HCT116 (cell line): ENCODE results near the gene TYRP1. TPM values are rescaled to one million over a fixed set of nuclear protein-coding genes. Genes with fewer than 3 reads are reported as not detected.

ENCODE experiments used
- ATAC-seq: fragments of 200-7000 bp; cut with Tn5 transposase; 2 replicates; pipeline ENCODE4 v1.9.1; 2020; ENCODE audit warnings: mild to moderate bottlenecking, moderate library complexity
- BruUV-seq: library from RNA; stranded (reverse); fragments of 400-500 nt; replicated peaks from 2 replicates; lab custom pipeline; 2021; lab: Mats Ljungman, UMichigan
- CTCF ChIA-PET: fragments of 300-600 bp; sonication (Branson Sonifier 250); formaldehyde crosslinking; loops from one replicate; lab custom pipeline; 2021; ENCODE audit warnings: antibody characterized with exemption; lab: Charles Lee
- POLR2A ChIA-PET: fragments of 300-600, 350-600 bp; sonication (Branson Sonifier 250); formaldehyde crosslinking; loops from one replicate; lab custom pipeline; 2021; ENCODE audit warnings: antibody characterized with exemption; lab: Charles Lee
- RAD21 ChIA-PET, 2 experiments: fragments of 300-600 bp; sonication (Branson Sonifier 250); formaldehyde crosslinking; loops; one replicate each; lab custom pipeline; 2023; ENCODE audit warnings: low total read pairs in 2 of 2; ENCODE audit not compliant: uncharacterized antibody in 2 of 2, unreplicated experiment in 2 of 2, low non-redundant PET in 1 of 2; lab: Charles Lee
- DNase-seq: peaks from one replicate; pipeline ENCODE4 v3.0.0-alpha.2; 2010; ENCODE audit warnings: low read depth, low spot score
- H2AFZ ChIP-seq: fragments of 200-600 bp; shearing (Covaris generic), sonication (generic); 2 replicates; pipeline ENCODE4 v1.6.1; 2017; ENCODE audit warnings: low read depth, mixed run types, mixed read lengths, antibody characterized with exemption, low read length; ENCODE audit not compliant: poor library complexity, severe bottlenecking
- H3K27ac ChIP-seq: 2 replicates; pipeline ENCODE4 v1.5.1; 2012; ENCODE audit warnings: low read depth, low read length
- H3K27me3 ChIP-seq: fragments of 200-600 bp; sonication (generic); 2 replicates; pipeline ENCODE4 v1.6.1; 2016; ENCODE audit warnings: mixed run types, low read length, mixed read lengths; ENCODE audit not compliant: insufficient read depth
- H3K36me3 ChIP-seq, 2 experiments: fragments of 200-500 bp in 1 of 2; fragments of 200-600 bp in 1 of 2; sonication (Bioruptor generic) in 1 of 2; sonication (generic) in 1 of 2; 2 replicates each; pipeline versions ENCODE4 v1.5.1 to v1.6.1; 2014 to 2016; ENCODE audit warnings: low read length in 2 of 2, inconsistent platforms in 1 of 2, mixed read lengths in 1 of 2, mixed run types in 1 of 2; ENCODE audit not compliant: insufficient read depth in 2 of 2, control insufficient read depth in 1 of 2
- H3K4me1 ChIP-seq, 2 experiments: fragments of 200-600 bp in 1 of 2; sonication (generic) in 1 of 2; 2 replicates each; pipeline versions ENCODE4 v1.5.1 to v1.6.1; 2012 to 2017; ENCODE audit warnings: low read length in 2 of 2, inconsistent platforms in 1 of 2, mild to moderate bottlenecking in 1 of 2, mixed read lengths in 1 of 2, mixed run types in 1 of 2, moderate library complexity in 1 of 2; ENCODE audit not compliant: insufficient read depth in 2 of 2, control insufficient read depth in 1 of 2
- H3K4me2 ChIP-seq: fragments of 200-600 bp; sonication (generic); 2 replicates; pipeline ENCODE4 v1.6.1; 2017; ENCODE audit warnings: mixed run types, low read length, mixed read lengths
- H3K4me3 ChIP-seq, 2 experiments: fragments of 200-600 bp in 1 of 2; sonication (generic) in 1 of 2; replicated peaks in 1 of 2; 2 replicates each; pipeline ENCODE4 v1.5.1; 2011 to 2016; ENCODE audit warnings: low read length in 2 of 2, control low read depth in 1 of 2, low read depth in 1 of 2, mild to moderate bottlenecking in 1 of 2, mixed read lengths in 1 of 2, mixed run types in 1 of 2
- H3K79me2 ChIP-seq: fragments of 200-600 bp; sonication (generic); 2 replicates; pipeline ENCODE4 v1.6.1; 2017; ENCODE audit warnings: mild to moderate bottlenecking, mixed run types, low read length, moderate library complexity, mixed read lengths; ENCODE audit not compliant: insufficient read depth
- H3K9ac ChIP-seq: fragments of 200-600 bp; sonication (generic); 2 replicates; pipeline ENCODE4 v1.6.1; 2016; ENCODE audit warnings: low read length, mixed read lengths
- H3K9me2 ChIP-seq: fragments of 200-600 bp; sonication (generic), shearing (Covaris generic); 2 replicates; pipeline ENCODE4 v1.6.1; 2017; ENCODE audit warnings: mixed run types, mild to moderate bottlenecking, moderate library complexity; ENCODE audit not compliant: insufficient read depth
- H3K9me3 ChIP-seq, 2 experiments: fragments of 200-500 bp in 1 of 2; fragments of 200-600 bp in 1 of 2; sonication (Bioruptor generic) in 1 of 2; sonication (generic) in 1 of 2; 2 replicates each; pipeline ENCODE4 v1.6.1; 2014 to 2017; ENCODE audit warnings: low read length in 2 of 2, mixed read lengths in 2 of 2, inconsistent platforms in 1 of 2, low read depth in 1 of 2, mild to moderate bottlenecking in 1 of 2, mixed run types in 1 of 2, moderate library complexity in 1 of 2; ENCODE audit not compliant: control insufficient read depth in 1 of 2, insufficient read depth in 1 of 2
- H4K20me1 ChIP-seq: fragments of 200-600 bp; sonication (generic), shearing (Covaris generic); 2 replicates; pipeline ENCODE4 v1.6.1; 2017; ENCODE audit warnings: mixed run types, mild to moderate bottlenecking, moderate library complexity; ENCODE audit not compliant: insufficient read depth
- CEBPB ChIP-seq: IDR thresholded peaks from 2 replicates; pipeline ENCODE4 v1.6.1; 2012; ENCODE audit warnings: low read depth
- JUND ChIP-seq: IDR thresholded peaks from 2 replicates; pipeline ENCODE4 v1.6.1; 2012
- POLR2AphosphoS5 ChIP-seq: IDR thresholded peaks from 2 replicates; pipeline ENCODE4 v1.6.1; 2011; ENCODE audit warnings: mild to moderate bottlenecking, low read depth, low read length, moderate library complexity
- RAD21 ChIP-seq: IDR thresholded peaks from 2 replicates; pipeline ENCODE4 v1.6.1; 2012; ENCODE audit warnings: low read depth, mild to moderate bottlenecking
- SIN3A ChIP-seq: IDR thresholded peaks from 2 replicates; pipeline ENCODE4 v1.6.1; 2012; ENCODE audit warnings: low read depth
- SRF ChIP-seq: IDR thresholded peaks from 2 replicates; pipeline ENCODE4 v1.6.1; 2012; ENCODE audit warnings: low read depth
- TCF7L2 ChIP-seq: IDR thresholded peaks from 2 replicates; pipeline ENCODE4 v1.7.0; 2011; ENCODE audit warnings: borderline replicate concordance, inconsistent platforms; ENCODE audit not compliant: insufficient read depth, insufficient read length; ENCODE audit errors: extremely low read depth
- YY1 ChIP-seq: IDR thresholded peaks from 2 replicates; pipeline ENCODE4 v1.6.1; 2011; ENCODE audit warnings: low read length, low read depth, moderate library complexity, mild to moderate bottlenecking; ENCODE audit not compliant: insufficient replicate concordance; ENCODE audit errors: extremely low read depth
- ZFX ChIP-seq: fragments of 450-650 bp; IDR thresholded peaks from 2 replicates; pipeline ENCODE4 v1.6.1; 2017
- intact Hi-C: fragments of 100-400 bp; cut with micrococcal nuclease; formaldehyde crosslinking; loops from 2 replicates; pipeline ENCODE4 v1.10.0; 2022
- total RNA-seq: library from RNA; stranded (reverse); gene quantifications from one replicate; pipeline ENCODE4 v1.2.1, GENCODE V29; 2021; ENCODE audit not compliant: unreplicated experiment
- TF ChIP-seq, protein P1 (sequence below), 3 experiments: fragments of 200-600 bp in 1 of 3; sonication (generic) in 1 of 3; IDR thresholded peaks in 2 of 3; conservative IDR thresholded peaks in 1 of 3; 2 replicates each; pipeline ENCODE4 v1.5.1; 2012 to 2017; ENCODE audit warnings: low read depth in 2 of 3, low read length in 2 of 3, antibody characterized with exemption in 1 of 3, borderline replicate concordance in 1 of 3, control low read depth in 1 of 3, mild to moderate bottlenecking in 1 of 3, mixed read lengths in 1 of 3, mixed run types in 1 of 3, moderate library complexity in 1 of 3; ENCODE audit not compliant: insufficient read depth in 1 of 3
- TF ChIP-seq, protein P2 (sequence below): IDR thresholded peaks from 2 replicates; pipeline ENCODE4 v1.6.1; 2012
- TF ChIP-seq, protein P3 (sequence below): IDR thresholded peaks from 2 replicates; pipeline ENCODE4 v1.6.1; 2012; ENCODE audit warnings: low read depth

Gene TYRP1
- total RNA-seq, 1 experiment from 2014 or later = not detected

DNA sequence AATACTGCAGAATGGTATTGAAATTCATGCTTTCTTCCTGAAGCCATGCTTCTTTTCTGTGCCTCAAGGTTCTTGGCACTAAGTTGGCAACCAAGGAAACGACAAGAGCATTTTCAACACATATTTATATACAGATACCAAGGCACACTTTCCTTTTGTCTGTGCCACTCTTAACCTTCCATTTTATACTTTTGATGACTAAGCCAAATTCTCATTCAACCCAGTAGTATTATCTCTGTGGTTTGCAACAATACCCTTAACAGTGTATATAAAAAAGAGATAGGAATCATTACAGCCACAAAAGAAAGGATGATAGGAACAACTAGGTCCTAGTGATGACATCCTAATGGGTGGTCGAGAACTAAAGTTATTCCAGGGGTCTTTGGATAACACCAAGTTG is 36.0 kb upstream of the TYRP1 start:
- ChIA-PET POLR2A (no interaction called here), RAD21 (no interaction called here), CTCF (no interaction called here)
- no peak overlapping the region for H3K4me3 ChIP-seq
- no peaks in the 10 kb centered on the region for H4K20me1 ChIP-seq
- H3K36me3 ChIP-seq = no peaks in the 10 kb centered on the region
- H3K79me2 ChIP-seq = no peaks in the 10 kb centered on the region
- TF ChIP-seq SIN3A = no peak
- no peak for TF ChIP-seq CEBPB
- TF ChIP-seq, protein P1, sequence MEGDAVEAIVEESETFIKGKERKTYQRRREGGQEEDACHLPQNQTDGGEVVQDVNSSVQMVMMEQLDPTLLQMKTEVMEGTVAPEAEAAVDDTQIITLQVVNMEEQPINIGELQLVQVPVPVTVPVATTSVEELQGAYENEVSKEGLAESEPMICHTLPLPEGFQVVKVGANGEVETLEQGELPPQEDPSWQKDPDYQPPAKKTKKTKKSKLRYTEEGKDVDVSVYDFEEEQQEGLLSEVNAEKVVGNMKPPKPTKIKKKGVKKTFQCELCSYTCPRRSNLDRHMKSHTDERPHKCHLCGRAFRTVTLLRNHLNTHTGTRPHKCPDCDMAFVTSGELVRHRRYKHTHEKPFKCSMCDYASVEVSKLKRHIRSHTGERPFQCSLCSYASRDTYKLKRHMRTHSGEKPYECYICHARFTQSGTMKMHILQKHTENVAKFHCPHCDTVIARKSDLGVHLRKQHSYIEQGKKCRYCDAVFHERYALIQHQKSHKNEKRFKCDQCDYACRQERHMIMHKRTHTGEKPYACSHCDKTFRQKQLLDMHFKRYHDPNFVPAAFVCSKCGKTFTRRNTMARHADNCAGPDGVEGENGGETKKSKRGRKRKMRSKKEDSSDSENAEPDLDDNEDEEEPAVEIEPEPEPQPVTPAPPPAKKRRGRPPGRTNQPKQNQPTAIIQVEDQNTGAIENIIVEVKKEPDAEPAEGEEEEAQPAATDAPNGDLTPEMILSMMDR (IDR thresholded peaks at IDR 0.05 in 2 of 3, conservative IDR thresholded peaks at IDR 0.05 in 1 of 3; ENCODE audit: borderline replicate concordance in 1 of 3, insufficient read depth in 1 of 3, low read depth in 2 of 3, low read length in 2 of 3) = no peak
- TF ChIP-seq, protein P2, sequence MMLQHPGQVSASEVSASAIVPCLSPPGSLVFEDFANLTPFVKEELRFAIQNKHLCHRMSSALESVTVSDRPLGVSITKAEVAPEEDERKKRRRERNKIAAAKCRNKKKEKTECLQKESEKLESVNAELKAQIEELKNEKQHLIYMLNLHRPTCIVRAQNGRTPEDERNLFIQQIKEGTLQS = no peak
- no peak for TF ChIP-seq YY1
- TF ChIP-seq SRF = no peak
- TF ChIP-seq POLR2AphosphoS5 = no peak
- TF ChIP-seq ZFX = no peak
- no peak for TF ChIP-seq RAD21
- TF ChIP-seq TCF7L2 = no peak
- no peak for TF ChIP-seq JUND
- TF ChIP-seq, protein P3, sequence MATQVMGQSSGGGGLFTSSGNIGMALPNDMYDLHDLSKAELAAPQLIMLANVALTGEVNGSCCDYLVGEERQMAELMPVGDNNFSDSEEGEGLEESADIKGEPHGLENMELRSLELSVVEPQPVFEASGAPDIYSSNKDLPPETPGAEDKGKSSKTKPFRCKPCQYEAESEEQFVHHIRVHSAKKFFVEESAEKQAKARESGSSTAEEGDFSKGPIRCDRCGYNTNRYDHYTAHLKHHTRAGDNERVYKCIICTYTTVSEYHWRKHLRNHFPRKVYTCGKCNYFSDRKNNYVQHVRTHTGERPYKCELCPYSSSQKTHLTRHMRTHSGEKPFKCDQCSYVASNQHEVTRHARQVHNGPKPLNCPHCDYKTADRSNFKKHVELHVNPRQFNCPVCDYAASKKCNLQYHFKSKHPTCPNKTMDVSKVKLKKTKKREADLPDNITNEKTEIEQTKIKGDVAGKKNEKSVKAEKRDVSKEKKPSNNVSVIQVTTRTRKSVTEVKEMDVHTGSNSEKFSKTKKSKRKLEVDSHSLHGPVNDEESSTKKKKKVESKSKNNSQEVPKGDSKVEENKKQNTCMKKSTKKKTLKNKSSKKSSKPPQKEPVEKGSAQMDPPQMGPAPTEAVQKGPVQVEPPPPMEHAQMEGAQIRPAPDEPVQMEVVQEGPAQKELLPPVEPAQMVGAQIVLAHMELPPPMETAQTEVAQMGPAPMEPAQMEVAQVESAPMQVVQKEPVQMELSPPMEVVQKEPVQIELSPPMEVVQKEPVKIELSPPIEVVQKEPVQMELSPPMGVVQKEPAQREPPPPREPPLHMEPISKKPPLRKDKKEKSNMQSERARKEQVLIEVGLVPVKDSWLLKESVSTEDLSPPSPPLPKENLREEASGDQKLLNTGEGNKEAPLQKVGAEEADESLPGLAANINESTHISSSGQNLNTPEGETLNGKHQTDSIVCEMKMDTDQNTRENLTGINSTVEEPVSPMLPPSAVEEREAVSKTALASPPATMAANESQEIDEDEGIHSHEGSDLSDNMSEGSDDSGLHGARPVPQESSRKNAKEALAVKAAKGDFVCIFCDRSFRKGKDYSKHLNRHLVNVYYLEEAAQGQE = no peak
- no peak overlapping the region for H3K9ac ChIP-seq
- no peaks in the 10 kb centered on the region for H3K27me3 ChIP-seq
- intact Hi-C loops = no loop called here
- H3K4me1 ChIP-seq = no peaks in the 10 kb centered on the region
- no TSS peak for BruUV-seq
- no peaks in the 10 kb centered on the region for H3K9me2 ChIP-seq
- H2AFZ ChIP-seq = no peak overlapping the region
- H3K27ac ChIP-seq = no peak overlapping the region
- no peak for ATAC-seq
- no peak for DNase-seq
- no peaks in the 10 kb centered on the region for H3K9me3 ChIP-seq
- no peak overlapping the region for H3K4me2 ChIP-seq
